GM18867 (cell line): ENCODE data around the gene GRK5.
A peak's percentile ranks its signal among the peaks of the same experiment; 100 is the strongest.

ENCODE experiments used
- ATAC-seq: cut with Tn5 transposase; IDR thresholded peaks from one replicate; pipeline ENCODE4 v1.9.1; 2021; ENCODE audit warnings: mild to moderate bottlenecking, moderate library complexity; ENCODE audit not compliant: unreplicated experiment

The GRK5 gene

DNA sequence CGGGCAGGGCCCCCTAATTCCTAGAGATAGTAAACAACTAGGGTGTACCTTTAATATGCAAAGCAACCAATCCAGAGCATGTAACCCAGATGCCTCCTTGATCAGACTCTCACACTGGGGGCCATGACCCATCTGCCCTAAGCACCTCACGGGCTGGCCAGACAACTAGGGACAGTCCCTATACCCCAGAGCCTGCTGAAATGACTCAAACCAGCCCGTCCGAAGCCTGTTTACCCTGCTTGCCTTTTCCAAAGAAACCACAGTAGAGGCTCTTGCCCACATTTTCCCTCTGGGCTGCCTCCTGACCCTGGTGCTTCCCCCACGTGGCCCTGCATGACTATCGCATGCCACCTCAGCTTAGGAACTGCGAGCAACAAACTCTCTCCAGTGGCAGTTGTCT lies 288.9 kb downstream of the GRK5 start:
- peak; percentile 82 for ATAC-seq

DNA sequence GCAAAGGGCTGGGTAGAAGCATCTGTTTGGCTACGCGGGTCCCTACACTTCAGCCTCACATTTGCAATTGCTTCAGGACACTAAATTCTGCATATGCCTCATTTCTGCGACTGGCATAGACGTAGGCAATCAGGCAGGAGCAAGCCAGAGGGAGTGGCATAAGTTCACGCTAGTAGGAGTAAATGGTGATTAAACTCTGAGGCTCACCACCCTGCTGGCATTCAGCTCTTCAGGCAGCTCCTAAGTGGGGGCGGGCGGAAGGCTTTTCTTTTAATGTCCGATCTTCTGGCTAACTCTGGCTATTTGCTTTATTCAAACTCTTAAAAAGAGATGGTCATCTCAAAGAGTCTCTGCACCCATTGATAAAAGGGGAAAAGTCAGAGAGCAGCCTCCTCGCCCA lies 289.9 kb downstream of the GRK5 start:
- no peak for ATAC-seq

DNA sequence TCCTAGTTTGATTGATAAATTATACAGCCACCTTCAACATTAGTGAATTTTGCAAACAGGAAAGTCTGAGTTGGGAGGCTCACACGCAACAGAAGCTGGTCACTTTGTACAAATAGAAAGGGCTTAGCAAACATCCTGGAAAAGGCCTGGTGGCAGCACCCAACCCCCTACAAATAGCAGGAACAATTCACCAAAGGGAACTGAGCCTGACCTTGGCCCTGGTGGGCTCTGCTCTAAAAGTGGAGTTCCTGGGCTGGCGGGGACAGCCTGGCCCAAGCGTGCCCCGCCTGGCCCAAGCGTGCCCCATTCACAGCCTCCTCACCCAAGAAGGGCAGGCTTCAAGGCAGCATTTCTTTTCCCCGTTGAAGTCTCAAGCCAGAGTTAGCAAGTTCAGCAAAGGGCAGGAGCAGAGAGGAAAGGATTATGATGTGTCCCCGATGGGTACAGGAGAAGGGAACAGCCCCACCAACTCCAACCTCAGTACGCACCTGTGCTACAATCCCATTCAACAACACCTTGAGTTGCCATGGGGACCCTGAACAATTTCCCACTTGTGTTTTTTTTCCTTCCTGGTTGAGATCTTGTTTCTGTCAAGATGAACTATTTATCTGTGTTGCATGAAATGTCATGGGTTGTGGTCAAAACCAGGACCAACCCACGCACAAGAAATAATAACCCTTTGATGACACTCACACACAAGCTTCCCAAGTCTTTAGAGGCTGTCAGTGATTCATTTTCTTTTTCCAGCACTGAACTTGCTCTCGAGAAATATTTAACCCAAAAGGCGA lies 291.7 kb downstream of the GRK5 start:
- ATAC-seq: no peak

DNA sequence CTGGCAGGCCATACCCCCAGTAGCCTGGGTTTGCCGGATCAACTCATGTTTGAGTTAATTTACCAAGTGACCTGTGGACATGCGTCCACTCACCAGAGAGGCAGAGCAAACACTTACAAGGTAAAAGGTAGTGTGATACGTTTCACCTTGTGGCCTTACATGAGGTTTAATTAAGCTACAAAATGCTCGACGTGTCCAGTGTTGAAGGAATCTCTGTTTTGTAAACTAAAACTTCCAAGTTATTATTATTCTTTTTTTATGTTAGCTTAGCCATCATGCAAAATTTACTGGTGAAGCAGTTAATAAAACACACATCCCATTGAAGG lies 292.3 kb downstream of the GRK5 start:
- ATAC-seq: no peak

DNA sequence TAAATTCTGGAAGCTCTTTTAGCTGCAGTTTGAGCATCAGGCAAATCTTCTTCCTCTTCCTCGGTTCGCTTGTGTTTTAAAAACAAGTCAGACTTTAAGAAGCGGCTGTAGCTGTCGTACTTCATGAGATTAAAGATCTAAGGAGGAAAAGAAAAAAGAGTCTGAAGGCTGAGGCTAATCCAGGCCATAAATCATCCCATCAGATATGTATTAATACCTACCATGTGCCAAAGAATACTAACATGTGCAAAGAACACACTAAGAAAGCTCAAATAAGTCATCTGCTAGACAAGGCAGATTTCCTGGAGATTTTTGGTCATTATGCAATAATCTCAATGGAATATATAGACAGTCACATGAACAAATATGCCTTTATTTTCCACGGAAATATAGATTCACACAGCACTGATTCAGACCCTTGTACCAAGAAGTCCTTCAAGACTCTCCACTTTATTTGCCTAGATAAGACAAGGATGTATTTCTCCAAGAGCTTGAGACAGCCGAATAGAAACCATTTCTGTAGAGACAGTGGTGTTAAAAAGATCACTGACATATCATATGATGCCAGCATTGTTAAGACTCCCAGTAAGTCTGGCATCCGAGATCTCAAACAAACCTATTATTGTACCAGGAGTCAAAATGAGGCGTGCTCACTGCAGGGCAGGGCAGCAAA lies 292.9 kb downstream of the GRK5 start:
- ATAC-seq: no peak

DNA sequence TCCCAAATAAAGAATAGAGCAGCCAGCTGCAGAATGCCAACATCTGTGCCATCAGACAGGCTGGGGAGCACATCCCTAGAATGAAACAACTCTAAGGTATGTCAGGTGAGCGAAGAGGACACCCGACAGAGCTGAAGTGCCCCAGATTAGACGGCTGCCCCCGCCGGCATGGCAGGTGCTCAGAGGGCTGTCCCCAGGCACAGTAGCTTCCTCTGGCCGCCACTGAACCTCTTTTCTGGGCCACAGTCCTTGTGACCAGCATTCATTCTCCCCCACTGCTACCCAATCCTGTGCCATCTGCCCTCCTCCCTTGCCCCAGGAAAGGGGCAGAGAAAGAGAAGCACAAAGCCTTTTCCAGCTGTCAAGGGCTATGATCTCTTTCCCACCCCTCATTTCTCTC lies 293.4 kb downstream of the GRK5 start:
- ATAC-seq: no peak

DNA sequence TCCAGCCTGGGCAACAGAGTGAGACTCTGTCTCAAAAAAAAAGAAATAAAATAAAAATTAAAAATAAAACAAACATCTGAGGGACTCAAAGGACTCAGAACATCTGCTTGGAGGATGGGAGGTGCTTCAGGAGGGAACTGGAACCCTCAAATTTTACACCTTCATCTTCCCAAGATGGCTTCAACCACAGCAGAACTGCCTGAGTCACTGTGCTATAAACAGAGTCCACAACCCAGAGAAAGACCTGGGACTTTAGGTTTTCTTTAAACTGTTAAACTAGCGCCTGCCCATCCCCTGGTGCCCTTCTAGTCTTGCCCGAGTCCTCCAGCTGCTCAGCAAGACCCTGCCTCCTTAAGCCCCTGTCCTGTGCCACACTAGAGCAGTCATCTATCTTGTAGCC lies 294.3 kb downstream of the GRK5 start:
- no peak for ATAC-seq

DNA sequence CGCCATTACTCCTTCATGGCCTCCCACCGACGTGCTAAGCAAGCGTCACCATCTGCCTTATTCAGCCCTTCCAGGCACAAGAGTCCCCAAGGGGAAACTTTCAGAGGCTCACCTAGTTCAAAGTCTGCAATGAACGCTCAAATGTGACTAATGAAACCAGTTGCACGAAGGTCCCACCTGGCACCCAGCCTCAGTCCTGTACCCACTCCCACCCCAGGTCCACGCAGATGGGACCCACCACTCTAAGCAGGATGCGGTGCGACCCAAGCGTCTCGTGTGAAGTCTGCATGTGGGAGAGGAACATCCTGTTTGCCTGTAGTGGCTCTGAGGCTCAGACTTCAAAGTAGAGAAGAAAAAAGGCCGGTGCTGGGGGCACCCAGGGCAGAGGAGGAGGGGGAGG lies 294.8 kb downstream of the GRK5 start:
- ATAC-seq: no peak

DNA sequence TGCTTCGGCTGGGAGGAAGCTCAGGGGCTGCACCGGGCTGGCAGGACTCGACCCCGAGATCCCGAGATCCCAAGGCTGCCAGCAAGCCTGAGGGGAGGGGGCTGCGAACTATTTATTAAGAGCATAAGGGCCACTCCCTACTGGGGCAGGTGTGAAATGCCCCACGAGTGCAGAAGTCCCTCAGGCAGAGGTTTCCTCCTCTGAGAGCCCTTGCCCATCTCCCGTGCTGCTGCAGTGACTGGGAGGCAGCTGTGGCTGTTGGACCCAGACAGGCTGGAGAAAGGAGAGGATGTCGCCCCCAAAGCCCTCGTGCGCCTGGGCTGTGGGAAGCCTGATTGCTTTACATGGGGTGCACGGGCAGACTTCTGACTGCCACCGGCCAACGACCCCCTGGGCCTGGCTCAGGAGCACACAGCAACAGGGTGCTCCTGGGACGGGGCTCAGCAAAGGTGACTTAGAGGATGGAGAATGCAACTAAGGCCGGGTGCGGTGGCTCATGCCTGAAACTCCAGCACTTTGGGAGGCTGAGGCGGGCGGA lies 295.3 kb downstream of the GRK5 start:
- no peak for ATAC-seq

DNA sequence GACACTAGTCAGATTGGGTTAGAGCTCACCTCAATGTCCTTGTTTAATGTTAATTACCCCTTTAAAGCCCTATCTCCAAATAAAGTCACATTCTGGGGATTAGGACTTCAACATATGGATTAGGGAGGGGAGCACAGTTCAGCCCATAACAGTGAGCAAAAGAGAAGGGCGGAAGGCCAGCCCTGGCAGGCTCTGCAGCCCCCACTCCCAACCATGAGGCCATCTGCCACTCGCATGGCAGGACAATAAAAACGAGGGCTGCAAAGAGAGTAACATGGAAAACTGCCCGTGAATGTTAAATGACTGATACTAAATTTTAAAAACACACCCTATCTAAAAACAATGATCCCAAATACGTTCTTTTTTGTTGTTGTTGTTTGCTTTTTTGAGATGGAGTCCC lies 296.4 kb downstream of the GRK5 start:
- ATAC-seq: no peak

DNA sequence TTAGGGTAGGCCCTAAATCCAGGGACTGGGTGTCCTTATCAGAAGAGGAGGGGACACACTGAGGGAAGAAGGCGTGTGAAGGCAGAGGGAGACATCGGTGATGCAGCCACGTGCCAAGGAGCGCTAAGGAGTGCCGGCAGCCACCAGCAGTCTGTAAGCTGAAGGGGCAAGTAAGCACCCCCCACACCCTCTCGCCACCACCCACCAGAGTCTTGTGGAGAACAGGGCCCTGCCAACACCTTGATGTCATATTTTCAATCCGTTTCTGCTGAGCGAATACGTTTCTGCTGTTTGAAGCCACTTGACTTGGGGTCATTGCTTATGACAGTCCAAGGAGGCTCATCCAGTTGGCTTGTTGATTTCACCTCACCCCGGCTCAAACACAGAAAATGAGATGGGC lies 297.3 kb downstream of the GRK5 start:
- ATAC-seq: no peak

DNA sequence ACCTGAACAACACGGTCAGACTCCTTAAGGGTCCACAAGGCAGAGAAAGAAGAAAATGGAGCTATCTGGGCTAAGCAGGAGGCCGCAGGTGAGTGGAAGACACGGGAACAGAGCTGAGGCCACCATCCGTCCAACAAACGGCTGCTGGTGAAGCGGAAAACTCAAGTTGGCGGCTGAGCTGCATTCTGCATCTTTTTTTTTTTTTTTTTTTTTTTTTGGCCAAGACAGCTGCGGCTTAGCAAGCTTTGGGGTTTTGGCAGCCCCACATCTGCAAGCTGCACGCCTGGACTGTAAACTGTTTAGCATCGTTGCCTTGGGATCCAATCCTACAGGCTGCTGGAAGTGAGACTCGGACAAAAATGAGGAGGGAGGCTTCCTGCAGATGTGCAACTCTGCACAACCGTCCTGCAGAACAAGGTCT lies 297.8 kb downstream of the GRK5 start:
- no peak for ATAC-seq
